SK-N-SH treated with all-trans-retinoic acid at 6 μM for 48 hours (cell line): ENCODE data around the gene ADNP.

ENCODE experiments used
- BACH2 ChIP-seq: fragments of 250-450 bp; sonication (Bioruptor Pico); IDR thresholded peaks from 2 replicates; pipeline ENCODE4 v1.9.0; 2021; ENCODE audit warnings: mild to moderate bottlenecking, borderline replicate concordance
- CREB5 ChIP-seq: fragments of 250-450 bp; sonication (Bioruptor Pico); IDR thresholded peaks from 2 replicates; pipeline ENCODE4 v1.5.1; 2020; ENCODE audit warnings: low read depth, mild to moderate bottlenecking, moderate library complexity
- PPARA ChIP-seq: fragments of 250-450 bp; sonication (Bioruptor Pico); IDR thresholded peaks from 2 replicates; pipeline ENCODE4 v1.5.0; 2020; ENCODE audit warnings: mild to moderate bottlenecking, borderline replicate concordance
- ZC3H10 ChIP-seq: fragments of 250-450 bp; sonication (Bioruptor Pico); IDR thresholded peaks from 2 replicates; pipeline ENCODE4 v1.5.1; 2021; ENCODE audit warnings: mild to moderate bottlenecking, moderate library complexity
- ZNF565 ChIP-seq: fragments of 450-650 bp; formaldehyde crosslinking; conservative IDR thresholded peaks from 2 replicates; pipeline ENCODE4 v1.5.0; 2020; ENCODE audit warnings: low read depth, mild to moderate bottlenecking, moderate library complexity
- ZNF70 ChIP-seq: fragments of 450-650 bp; formaldehyde crosslinking; IDR thresholded peaks from 2 replicates; pipeline ENCODE4 v1.5.0; 2020; ENCODE audit warnings: mild to moderate bottlenecking, moderate library complexity
- TF ChIP-seq, protein P1 (sequence below): fragments of 250-450 bp; sonication (Bioruptor Pico); IDR thresholded peaks from 2 replicates; pipeline ENCODE4 v1.8.0; 2021; ENCODE audit warnings: low read depth, mild to moderate bottlenecking, moderate library complexity, borderline replicate concordance
- TF ChIP-seq, protein P2 (sequence below): fragments of 250-450 bp; sonication (Bioruptor Pico); IDR thresholded peaks from 2 replicates; pipeline ENCODE4 v1.5.1; 2021; ENCODE audit warnings: mild to moderate bottlenecking, moderate library complexity
- TF ChIP-seq, protein P3 (sequence below): fragments of 250-450 bp; sonication (Bioruptor Pico); IDR thresholded peaks from 2 replicates; pipeline ENCODE4 v1.8.0; 2020; ENCODE audit warnings: mild to moderate bottlenecking, moderate library complexity, borderline replicate concordance

DNA sequence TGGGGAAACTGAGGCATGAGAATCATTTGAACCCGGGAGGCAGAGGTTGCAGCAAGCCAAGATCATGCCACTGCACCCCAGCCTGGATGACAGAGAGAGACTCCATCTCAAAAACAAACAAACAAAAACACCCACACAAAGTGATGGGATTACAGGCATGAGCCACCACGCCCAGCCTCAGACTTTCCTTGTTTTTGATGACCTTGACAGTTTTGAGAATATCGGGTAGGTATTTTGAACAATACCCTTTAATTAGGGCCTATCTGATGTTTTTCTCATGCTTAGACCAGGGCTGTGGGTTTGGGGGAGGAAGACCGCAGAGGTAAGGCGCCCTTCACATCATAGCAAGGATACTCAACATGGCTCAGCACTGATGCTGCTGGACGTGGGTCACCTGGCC lies 63.4 kb downstream of the ADNP start:
- TF ChIP-seq, protein P1, sequence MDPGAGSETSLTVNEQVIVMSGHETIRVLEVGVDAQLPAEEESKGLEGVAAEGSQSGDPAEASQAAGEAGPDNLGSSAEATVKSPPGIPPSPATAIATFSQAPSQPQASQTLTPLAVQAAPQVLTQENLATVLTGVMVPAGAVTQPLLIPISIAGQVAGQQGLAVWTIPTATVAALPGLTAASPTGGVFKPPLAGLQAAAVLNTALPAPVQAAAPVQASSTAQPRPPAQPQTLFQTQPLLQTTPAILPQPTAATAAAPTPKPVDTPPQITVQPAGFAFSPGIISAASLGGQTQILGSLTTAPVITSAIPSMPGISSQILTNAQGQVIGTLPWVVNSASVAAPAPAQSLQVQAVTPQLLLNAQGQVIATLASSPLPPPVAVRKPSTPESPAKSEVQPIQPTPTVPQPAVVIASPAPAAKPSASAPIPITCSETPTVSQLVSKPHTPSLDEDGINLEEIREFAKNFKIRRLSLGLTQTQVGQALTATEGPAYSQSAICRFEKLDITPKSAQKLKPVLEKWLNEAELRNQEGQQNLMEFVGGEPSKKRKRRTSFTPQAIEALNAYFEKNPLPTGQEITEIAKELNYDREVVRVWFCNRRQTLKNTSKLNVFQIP (CRISPR knock-in tag), result no peak
- no peak for TF ChIP-seq BACH2 (CRISPR knock-in tag)
- TF ChIP-seq, protein P2, sequence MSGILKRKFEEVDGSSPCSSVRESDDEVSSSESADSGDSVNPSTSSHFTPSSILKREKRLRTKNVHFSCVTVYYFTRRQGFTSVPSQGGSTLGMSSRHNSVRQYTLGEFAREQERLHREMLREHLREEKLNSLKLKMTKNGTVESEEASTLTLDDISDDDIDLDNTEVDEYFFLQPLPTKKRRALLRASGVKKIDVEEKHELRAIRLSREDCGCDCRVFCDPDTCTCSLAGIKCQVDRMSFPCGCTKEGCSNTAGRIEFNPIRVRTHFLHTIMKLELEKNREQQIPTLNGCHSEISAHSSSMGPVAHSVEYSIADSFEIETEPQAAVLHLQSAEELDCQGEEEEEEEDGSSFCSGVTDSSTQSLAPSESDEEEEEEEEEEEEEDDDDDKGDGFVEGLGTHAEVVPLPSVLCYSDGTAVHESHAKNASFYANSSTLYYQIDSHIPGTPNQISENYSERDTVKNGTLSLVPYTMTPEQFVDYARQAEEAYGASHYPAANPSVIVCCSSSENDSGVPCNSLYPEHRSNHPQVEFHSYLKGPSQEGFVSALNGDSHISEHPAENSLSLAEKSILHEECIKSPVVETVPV (CRISPR knock-in tag), result no peak
- TF ChIP-seq PPARA, result no peak
- TF ChIP-seq ZC3H10 (CRISPR knock-in tag), result no peak
- TF ChIP-seq ZNF565, result no peak
- TF ChIP-seq CREB5 (CRISPR knock-in tag), result no peak
- no peak for TF ChIP-seq ZNF70
- TF ChIP-seq, protein P3, sequence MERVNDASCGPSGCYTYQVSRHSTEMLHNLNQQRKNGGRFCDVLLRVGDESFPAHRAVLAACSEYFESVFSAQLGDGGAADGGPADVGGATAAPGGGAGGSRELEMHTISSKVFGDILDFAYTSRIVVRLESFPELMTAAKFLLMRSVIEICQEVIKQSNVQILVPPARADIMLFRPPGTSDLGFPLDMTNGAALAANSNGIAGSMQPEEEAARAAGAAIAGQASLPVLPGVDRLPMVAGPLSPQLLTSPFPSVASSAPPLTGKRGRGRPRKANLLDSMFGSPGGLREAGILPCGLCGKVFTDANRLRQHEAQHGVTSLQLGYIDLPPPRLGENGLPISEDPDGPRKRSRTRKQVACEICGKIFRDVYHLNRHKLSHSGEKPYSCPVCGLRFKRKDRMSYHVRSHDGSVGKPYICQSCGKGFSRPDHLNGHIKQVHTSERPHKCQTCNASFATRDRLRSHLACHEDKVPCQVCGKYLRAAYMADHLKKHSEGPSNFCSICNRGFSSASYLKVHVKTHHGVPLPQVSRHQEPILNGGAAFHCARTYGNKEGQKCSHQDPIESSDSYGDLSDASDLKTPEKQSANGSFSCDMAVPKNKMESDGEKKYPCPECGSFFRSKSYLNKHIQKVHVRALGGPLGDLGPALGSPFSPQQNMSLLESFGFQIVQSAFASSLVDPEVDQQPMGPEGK (CRISPR knock-in tag), result no peak
